Skeletal muscle tissue (tissue), 4 donors: ENCODE results near the gene SPRR2F. TPM values are rescaled to one million over a fixed set of nuclear protein-coding genes. Genes with fewer than 3 reads are reported as not detected.
"Not testable (repeated sequence)": the region's sequence is repeated elsewhere in the genome, so short reads cannot be mapped to it uniquely, and the experiment has no call there.

ENCODE experiments used
- H3K27ac ChIP-seq: one replicate; pipeline ENCODE4 v1.7.0; 2013; ENCODE audit warnings: mild to moderate bottlenecking, low read depth, low read length, inconsistent platforms
- H3K27me3 ChIP-seq, 3 donors: one replicate each; pipeline ENCODE4 v1.7.0; 2013; ENCODE audit warnings: low read length in 3 of 3; ENCODE audit not compliant: control insufficient read depth in 3 of 3, insufficient read depth in 3 of 3
- H3K36me3 ChIP-seq, 3 donors: one replicate each; pipeline ENCODE4 v1.7.0; 2013; ENCODE audit warnings: low read length in 3 of 3; ENCODE audit not compliant: control insufficient read depth in 3 of 3, insufficient read depth in 3 of 3
- H3K4me1 ChIP-seq, 3 donors: one replicate each; pipeline ENCODE4 v1.7.0; 2013; ENCODE audit warnings: low read length in 3 of 3, mild to moderate bottlenecking in 3 of 3; ENCODE audit not compliant: control insufficient read depth in 3 of 3, insufficient read depth in 3 of 3
- H3K4me3 ChIP-seq, 3 donors: one replicate each; pipeline ENCODE4 v1.7.0; 2013; ENCODE audit warnings: low read length in 3 of 3
- H3K9ac ChIP-seq, 3 donors: one replicate each; pipeline ENCODE4 v1.7.0; 2013; ENCODE audit warnings: low read length in 3 of 3, mild to moderate bottlenecking in 3 of 3, moderate library complexity in 2 of 3, low read depth in 1 of 3
- H3K9me3 ChIP-seq, 3 donors: one replicate each; pipeline ENCODE4 v1.7.0; 2013; ENCODE audit warnings: low read length in 3 of 3; ENCODE audit not compliant: control insufficient read depth in 3 of 3
- total RNA-seq: library from RNA; depleted of rRNA; stranded (reverse); fragments of >200 nt; gene quantifications from one replicate; pipeline ENCODE4 v1.2.3, GENCODE V29; 2014
- donor health status: Osteomylitis.

SPRR2F gene
- total RNA-seq, 1 donor from 2014 or later = not detected

- not testable (repeated sequence) for H3K27me3 ChIP-seq, H3K4me3 ChIP-seq, H3K4me1 ChIP-seq, H3K9me3 ChIP-seq, H3K9ac ChIP-seq, H3K36me3 ChIP-seq, H3K27ac ChIP-seq
Measured at GRCh38 chr1:153123793-153124192, 10.5 kb upstream of the SPRR2F start.

DNA sequence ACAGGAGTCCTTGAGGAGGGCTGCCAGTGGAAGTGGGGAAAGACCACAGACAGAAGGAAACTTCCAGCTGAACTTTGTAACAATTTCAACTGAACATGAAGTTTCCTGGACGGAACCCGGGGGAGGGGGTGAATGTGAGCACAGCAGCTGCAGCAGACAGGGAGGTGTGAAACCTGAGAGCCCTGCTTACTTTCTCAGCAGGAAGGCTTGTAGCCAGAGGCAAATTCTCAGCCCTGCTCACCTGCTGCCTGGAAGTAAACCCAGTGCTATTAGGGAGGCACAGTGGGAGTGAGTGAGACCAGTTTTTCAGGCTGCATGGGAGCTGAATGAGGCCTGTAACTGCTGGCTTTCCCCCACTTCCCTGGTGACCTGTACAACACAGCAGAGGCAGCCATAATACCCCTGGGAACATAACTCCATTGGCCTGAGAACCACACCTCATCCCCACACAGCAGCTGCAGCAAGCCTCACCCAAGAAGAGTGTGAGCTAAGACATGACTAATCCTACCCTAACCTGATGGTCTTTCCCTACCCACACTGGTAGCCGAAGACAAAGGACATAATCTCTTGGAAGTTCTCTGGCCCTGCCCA, 9.6 kb upstream of the SPRR2F start:
- Histone ChIP-seq H3K9ac (no peak overlapping the region), H3K4me3 (no peak overlapping the region), H3K27me3 (no peaks in the 10 kb centered on the region), H3K36me3 (no peaks in the 10 kb centered on the region), H3K27ac (no peak overlapping the region), H3K4me1 (no peaks in the 10 kb centered on the region), H3K9me3 (no peaks in the 10 kb centered on the region)

GRCh38 chr1:153120945-153121344, 7.6 kb upstream of the SPRR2F start:
- Histone ChIP-seq H3K27me3 (no peaks in the 10 kb centered on the region), H3K4me3 (no peak overlapping the region), H3K36me3 (no peaks in the 10 kb centered on the region), H3K4me1 (no peaks in the 10 kb centered on the region), H3K27ac (no peak overlapping the region), H3K9me3 (no peaks in the 10 kb centered on the region), H3K9ac (no peak overlapping the region)

DNA sequence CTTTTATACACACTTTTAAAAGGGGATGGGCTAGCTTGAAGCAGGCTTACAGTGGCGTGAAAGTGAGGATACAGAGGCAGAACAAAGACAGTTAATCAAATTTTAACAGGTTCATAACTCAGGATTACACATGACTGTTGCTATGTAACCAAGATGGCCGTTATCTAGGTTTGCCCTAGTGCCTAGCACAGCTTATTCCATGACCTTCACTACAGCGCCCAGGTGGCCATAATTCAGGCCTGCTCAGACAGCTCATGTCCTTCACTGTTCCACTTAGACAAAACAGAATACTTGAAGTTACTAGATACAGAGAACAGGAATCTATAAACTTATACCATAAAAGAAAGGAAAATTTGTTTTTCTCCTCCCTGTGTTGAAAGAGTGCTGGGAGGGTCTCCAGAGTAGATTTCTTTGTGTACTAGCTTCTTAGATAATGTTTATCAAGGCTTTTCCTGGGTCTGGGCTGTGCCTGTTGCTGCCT, 6.2 kb upstream of the SPRR2F start:
- H3K4me1 ChIP-seq = no peaks in the 10 kb centered on the region
- no peak overlapping the region for H3K27ac ChIP-seq
- no peak overlapping the region for H3K4me3 ChIP-seq
- no peak overlapping the region for H3K9ac ChIP-seq
- H3K36me3 ChIP-seq = no peaks in the 10 kb centered on the region
- H3K27me3 ChIP-seq = no peaks in the 10 kb centered on the region
- no peaks in the 10 kb centered on the region for H3K9me3 ChIP-seq

DNA sequence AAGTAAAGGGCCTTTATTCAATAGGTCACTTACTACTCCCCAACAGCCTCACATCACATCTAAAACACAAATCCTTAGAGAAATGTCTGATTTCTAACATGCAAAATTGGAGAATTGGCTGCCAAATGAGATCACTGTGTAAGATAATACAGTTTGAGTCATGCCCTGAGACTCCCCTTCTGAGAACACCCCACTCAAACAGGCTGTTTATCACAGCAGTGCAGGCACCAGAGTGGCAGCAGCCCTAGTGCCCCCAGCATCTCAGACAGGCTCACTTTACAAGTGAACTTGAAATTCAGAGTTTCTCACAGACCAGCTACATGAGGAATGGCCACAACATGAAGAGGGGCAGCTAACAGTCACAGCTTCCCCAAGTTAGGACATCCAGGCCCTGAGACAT, 1.9 kb upstream of the SPRR2F start:
- H3K4me1 ChIP-seq, H3K4me3 ChIP-seq: not testable (repeated sequence)

GRCh38 chr1:153112454-153112853, 862 bp downstream of the SPRR2F start:
- H3K4me3 ChIP-seq, H3K9ac ChIP-seq, H3K27me3 ChIP-seq, H3K4me1 ChIP-seq, H3K9me3 ChIP-seq, H3K27ac ChIP-seq, H3K36me3 ChIP-seq: not testable (repeated sequence)

More for the DNA sequence above, 1.9 kb upstream of the SPRR2F start:
- not testable (repeated sequence) for H3K27me3 ChIP-seq, H3K27ac ChIP-seq, H3K36me3 ChIP-seq, H3K9me3 ChIP-seq, H3K9ac ChIP-seq

DNA sequence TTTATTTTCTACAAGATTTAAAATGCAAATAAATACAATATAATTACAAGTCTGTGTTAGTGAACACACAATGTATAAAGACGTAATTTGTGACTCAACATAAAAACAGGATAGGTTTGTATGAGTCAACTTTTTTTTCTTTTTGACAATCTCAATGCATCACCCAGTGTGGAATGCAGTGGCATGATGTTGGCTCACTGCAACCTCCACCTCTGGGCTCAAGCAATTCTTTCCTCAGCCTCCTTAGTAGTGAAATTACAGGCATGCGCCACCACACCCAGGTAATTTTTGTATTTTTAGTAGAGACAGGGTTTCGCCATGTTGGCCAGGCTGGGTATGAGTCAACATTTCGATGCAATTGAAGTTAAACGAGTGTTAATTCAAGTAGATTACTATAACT, 13.1 kb downstream of the SPRR2F start:
- H3K36me3 ChIP-seq = no peaks in the 10 kb centered on the region
- H3K4me1 ChIP-seq = no peaks in the 10 kb centered on the region
- no peaks in the 10 kb centered on the region for H3K27me3 ChIP-seq
- no peak overlapping the region for H3K4me3 ChIP-seq
- no peak overlapping the region for H3K9ac ChIP-seq
- H3K9me3 ChIP-seq = peaks cover 0 to 2% (median 0%) of the 10 kb centered on the region in 3 donors
- no peak overlapping the region for H3K27ac ChIP-seq

DNA sequence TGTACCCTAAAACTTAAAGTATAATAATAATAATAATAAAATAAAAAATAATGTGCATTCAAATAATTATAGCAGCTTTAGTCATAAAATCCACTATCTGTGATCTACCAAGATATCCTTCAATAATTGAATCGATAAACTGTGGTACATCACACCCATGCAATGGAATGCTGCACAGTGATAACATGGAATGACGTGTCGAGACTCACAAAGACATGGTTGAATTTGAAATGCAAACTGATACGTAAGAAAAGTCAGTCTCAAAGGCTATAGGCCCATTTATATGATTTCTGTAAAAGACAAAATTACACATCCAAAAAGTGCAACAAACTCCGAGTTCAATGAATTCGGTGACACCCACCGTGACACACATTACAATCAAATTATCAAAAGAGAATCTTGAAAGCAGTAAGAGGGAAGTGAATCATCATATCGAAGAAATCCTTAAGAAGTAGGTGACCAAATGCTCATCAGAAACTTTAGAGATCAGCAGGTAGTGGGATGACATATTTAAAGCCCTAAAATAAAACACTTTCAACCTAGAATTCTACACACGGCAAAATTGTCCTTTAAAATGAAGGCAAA, 13.8 kb downstream of the SPRR2F start:
- H3K27me3 ChIP-seq = no peaks in the 10 kb centered on the region
- peaks cover 0 to 2% (median 0%) of the 10 kb centered on the region in 3 donors for H3K9me3 ChIP-seq
- H3K36me3 ChIP-seq = no peaks in the 10 kb centered on the region
- no peak overlapping the region for H3K9ac ChIP-seq
- H3K4me3 ChIP-seq = no peak overlapping the region
- no peaks in the 10 kb centered on the region for H3K4me1 ChIP-seq
- H3K27ac ChIP-seq = no peak overlapping the region

DNA sequence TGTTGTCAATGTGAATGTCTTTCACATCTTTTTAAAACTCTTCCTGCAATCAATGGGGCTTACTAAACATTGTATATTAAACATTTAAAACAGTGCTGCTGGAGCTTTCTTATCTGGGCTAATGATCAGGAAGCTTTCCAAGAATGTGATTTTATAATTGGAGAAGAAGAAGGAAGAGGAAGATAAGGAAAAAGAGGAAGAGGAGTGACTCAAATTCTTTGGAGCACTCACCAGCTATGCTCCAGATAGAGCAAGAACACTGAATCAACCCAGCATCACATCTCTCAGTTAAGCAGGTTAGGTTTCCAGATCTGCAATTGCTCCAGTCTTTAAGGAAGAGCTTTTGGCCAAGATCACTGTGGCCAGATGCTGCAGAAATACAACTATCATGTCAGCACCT, 17.6 kb downstream of the SPRR2F start:
- Histone ChIP-seq H3K4me3 (no peak overlapping the region), H3K36me3 (no peaks in the 10 kb centered on the region), H3K27me3 (no peaks in the 10 kb centered on the region), H3K9ac (no peak overlapping the region), H3K4me1 (no peaks in the 10 kb centered on the region), H3K9me3 (no peaks in the 10 kb centered on the region), H3K27ac (no peak overlapping the region)

GRCh38 chr1:153094426-153094825, 18.9 kb downstream of the SPRR2F start, which contains the start of gene SPRR2E:
SPRR2E (minus strand) TSS chr1:153094526; CDS start chr1:153093751, 775 bp downstream.
- H3K27ac ChIP-seq = no peak within 1 kb of the TSS
- H3K36me3 ChIP-seq = no peaks in the 10 kb centered on the region
- H3K9ac ChIP-seq = no peak within 1 kb of the TSS
- H3K9me3 ChIP-seq = no peaks in the 10 kb centered on the region
- H3K4me3 ChIP-seq = no peak within 1 kb of the TSS
- no peaks in the 10 kb centered on the region for H3K4me1 ChIP-seq
- H3K27me3 ChIP-seq = no peaks in the 10 kb centered on the region
